ENCODE results near the gene FKBP14.

FKBP14 gene

GRCh38 chr7:30034501-30034900 lies 8.0 kb upstream of the FKBP14 start:
- FAIRE-seq (no peak), DNase-seq (ENCODE audit: low spot score) (no peak)

DNA sequence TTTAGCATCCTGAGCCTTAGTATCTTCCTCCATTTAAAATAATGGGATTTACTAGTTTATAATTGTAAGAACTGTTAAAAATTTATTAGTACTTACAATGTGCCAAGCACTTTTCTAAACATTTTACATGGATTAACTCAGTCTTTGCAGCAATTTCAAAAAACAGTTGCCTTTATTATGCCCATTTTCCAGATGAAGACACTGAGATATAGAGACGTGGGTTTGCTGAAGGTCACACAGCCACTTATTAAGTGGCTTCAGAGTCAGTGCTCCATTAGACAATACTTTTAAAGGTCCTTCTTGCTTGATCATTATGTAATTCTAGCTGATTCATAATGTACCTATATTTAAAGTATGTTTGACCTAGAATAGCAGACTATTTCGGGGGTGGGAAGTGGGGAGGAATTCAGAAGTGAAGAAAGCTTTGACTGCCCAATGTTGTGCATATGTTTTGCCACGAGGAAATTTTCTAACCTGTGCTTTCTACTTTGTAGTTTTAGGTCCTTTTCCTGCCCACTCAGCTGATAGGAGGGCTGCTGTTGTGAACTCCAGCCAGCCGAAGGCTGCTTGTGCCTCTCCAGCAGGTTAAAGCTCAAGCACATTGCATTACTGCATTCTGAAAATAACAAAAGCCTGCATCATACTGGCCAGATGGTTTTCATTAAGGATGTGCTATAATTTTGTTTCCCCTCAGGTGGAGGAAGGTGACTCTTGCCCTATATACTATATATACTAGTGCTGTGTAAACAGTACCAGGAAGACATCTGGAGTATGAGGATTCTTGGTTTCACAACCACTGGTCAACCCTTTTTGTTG lies 6.0 kb upstream of the FKBP14 start:
- FAIRE-seq, result no peak
- DNase-seq (ENCODE audit: low spot score), result no peak

GRCh38 chr7:30029696-30030095 lies 3.2 kb upstream of the FKBP14 start:
- FAIRE-seq, result no peak
- no peak for DNase-seq (ENCODE audit: low spot score)

GRCh38 chr7:30028749-30029635 lies 2.5 kb upstream of the FKBP14 start:
- FAIRE-seq, result no peak
- peak; percentile 14 for DNase-seq (ENCODE audit: low spot score)

GRCh38 chr7:30028216-30028748 lies 1.8 kb upstream of the FKBP14 start, which contains the start of gene PLEKHA8:
Gene PLEKHA8 (plus strand): TSS chr7:30028412. CDS start chr7:30028763, 351 bp downstream.
- FAIRE-seq (no peak), DNase-seq (ENCODE audit: low spot score) (peak; percentile 66)

DNA sequence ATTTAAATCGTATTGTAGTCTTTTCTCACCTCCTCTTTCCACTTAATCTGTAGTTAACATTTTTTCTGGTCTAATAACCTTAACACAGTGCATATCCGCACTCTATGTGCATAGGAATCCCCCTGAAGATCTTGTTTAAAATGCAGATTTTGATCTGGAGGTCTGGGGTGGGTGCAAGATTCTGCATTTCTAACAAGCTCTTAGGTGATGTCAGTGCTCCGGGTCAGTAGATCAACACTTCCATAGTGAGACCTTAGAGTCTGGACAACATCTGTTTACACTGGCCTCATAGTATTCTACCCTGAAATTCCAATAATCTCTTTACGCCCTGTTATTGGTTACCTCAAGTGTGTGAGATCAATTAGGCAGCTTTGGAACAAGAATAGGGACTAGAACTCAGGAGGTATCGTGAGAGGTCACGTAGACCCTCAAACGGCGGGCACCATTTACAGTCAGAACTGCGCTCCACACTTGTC lies 1.3 kb upstream of the FKBP14 start:
- DNase-seq (ENCODE audit: low spot score), result no peak
- no peak for FAIRE-seq

- FAIRE-seq, result peak; percentile 79
- peak; percentile 77 for DNase-seq (ENCODE audit: low spot score)
These were observed 559 bp upstream of the FKBP14 start for GRCh38 chr7:30027065-30027456.

DNA sequence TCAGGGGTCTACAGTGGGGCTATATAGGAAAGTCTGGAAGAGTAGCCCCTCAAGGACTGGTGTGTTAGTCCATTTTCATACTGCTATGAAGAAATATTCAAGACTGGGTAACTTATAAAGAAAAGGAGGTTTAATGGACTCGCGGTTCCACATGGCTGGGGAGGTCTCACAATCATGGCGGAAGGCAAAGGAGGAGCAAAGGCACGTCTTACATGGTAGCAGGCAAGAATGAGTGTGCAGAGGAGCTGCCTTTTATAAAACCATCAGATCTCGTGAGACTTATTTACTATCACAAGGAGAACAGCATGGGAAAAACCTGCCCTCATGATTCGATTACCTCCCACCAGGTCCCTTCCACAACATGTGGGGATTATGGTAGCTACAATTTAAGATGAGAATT lies 3.0 kb downstream of the FKBP14 start:
- FAIRE-seq (no peak), DNase-seq (ENCODE audit: low spot score) (no peak)

DNA sequence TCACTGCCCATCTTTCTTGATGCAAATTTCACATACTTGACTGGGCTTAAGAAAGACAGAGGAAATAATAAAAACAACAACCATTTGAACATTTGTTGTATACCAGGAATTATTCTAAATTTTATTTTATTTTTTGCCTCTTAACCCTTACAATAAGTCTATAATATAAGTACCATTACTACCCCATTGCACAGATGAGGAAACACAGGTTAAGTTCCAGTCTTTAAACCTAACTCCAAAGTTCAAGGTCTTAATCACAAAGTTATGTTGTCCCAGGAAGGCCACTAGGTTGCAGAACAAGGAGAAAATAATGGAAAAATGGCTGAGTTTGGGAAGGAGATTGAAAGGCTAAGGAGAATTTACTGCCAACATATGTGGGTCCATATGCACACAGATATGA lies 3.5 kb downstream of the FKBP14 start:
- FAIRE-seq (no peak), DNase-seq (ENCODE audit: low spot score) (no peak)

DNA sequence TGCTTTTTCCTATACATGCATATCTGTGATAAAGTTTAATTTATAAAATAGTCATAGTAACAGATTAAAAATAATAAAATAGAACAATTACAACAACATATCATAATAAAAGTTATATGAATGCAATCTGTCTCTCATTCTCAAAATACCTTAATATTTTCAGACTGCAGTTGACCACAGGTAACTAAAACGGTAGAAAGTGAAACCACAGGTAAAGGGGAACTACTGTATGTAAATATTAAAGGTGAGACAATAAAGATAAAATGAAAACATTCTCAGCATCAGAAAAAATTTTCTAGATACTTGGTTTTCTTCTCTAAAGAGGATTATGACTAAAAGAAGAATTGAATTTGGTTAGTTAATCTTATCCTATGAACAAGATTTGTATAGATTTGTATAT lies 6.0 kb downstream of the FKBP14 start:
- FAIRE-seq (peak; percentile 21), DNase-seq (ENCODE audit: low spot score) (no peak)

- FAIRE-seq (peak; percentile 4), DNase-seq (ENCODE audit: low spot score) (no peak)
These were observed 6.5 kb downstream of the FKBP14 start for GRCh38 chr7:30019960-30020359.

DNA sequence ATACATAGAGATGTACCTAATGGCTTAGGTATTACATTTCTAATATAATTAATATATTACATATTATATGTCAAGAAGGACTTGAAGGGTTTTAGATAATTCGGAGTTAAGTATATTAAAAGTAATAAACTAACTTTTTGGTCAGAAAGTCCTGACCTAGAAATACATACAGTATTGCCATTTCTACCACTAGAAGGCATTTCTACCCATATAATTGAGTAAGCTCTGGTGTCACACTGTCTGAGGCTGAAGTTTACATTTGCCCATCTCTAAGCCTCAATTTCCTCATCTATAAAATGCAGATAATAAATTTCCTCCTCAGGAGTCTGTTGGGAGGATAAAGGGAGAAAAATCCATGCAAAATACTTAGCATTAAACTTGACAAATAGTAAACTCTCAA lies 7.1 kb downstream of the FKBP14 start:
- DNase-seq (ENCODE audit: low spot score) (no peak), FAIRE-seq (peak; percentile 30)

- FAIRE-seq, result no peak
- DNase-seq (ENCODE audit: low spot score), result no peak
These were observed 8.1 kb downstream of the FKBP14 start for GRCh38 chr7:30018451-30018850.

- FAIRE-seq (no peak), DNase-seq (ENCODE audit: low spot score) (no peak)
These were observed 13.7 kb downstream of the FKBP14 start for GRCh38 chr7:30012757-30013156.

- no peak for FAIRE-seq
These were observed 16.5 kb downstream of the FKBP14 start for GRCh38 chr7:30010021-30010420.

GRCh38 chr7:30005464-30005863 lies 21.0 kb downstream of the FKBP14 start:
- FAIRE-seq (no peak), DNase-seq (ENCODE audit: low spot score) (no peak)

More at GRCh38 chr7:30010021-30010420, 16.5 kb downstream of the FKBP14 start:
- DNase-seq (ENCODE audit: low spot score), result no peak

DNA sequence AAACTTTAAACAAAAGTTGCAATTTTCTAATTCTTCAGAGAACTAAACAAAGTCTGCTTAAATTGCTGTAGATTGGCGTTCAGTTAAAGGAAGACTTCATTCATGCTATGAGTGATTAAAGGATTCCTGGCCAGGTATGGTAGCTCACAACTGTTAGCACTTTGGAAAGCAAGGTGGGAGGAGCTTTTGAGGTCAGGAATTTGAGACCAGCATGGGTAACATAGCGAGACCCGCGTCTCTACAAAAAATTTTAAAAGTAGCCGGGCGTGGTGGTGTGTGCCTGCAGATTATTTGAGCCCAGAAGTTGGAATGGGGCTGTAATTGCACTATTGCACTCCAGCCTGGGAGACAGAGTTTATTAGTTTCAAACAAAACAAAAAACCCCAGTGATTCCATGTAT lies 23.4 kb downstream of the FKBP14 start:
- FAIRE-seq (no peak), DNase-seq (ENCODE audit: low spot score) (no peak)

DNA sequence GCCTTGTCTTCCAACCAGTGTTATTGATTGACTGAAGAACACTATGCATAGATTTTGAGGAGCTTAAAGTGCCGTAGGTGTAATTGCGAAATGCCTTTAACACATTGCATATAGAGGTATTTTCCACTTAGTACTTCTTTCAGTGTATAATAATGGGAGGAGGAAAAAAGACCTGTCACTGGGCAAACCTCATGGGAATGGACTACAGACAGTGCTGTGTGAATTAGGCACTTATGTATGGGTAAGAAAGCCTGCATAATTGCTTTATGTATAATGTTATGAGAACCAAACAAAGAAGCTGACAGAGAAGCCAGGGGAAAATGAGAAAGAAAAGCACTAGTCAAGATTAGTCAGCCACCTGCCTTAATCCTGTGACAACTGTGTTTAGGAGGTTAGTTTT lies 24.5 kb downstream of the FKBP14 start:
- FAIRE-seq (no peak), DNase-seq (ENCODE audit: low spot score) (no peak)

- no peak for FAIRE-seq
- no peak for DNase-seq (ENCODE audit: low spot score)
These were observed 28.0 kb downstream of the FKBP14 start for GRCh38 chr7:29998489-29998888.

DNA sequence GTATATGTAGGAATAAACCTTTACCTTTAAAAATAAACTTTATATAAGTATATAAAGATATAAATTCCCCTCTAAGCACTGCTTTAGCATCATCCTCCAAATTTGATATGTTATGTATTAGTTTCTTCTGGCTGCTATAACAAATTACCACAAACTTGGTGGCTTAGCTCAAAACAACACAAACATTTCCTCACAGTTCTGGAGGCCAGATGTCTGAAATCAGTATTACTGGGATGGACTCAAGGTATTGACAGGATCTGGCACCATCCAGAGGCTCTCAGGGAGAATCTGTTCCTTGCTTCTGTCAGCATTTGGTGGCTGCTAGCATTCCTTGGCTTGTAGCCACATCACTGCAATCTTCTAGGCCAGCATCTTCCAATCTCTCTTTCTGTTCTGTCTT lies 30.2 kb downstream of the FKBP14 start:
- DNase-seq (ENCODE audit: low spot score) (no peak), FAIRE-seq (no peak)

DNA sequence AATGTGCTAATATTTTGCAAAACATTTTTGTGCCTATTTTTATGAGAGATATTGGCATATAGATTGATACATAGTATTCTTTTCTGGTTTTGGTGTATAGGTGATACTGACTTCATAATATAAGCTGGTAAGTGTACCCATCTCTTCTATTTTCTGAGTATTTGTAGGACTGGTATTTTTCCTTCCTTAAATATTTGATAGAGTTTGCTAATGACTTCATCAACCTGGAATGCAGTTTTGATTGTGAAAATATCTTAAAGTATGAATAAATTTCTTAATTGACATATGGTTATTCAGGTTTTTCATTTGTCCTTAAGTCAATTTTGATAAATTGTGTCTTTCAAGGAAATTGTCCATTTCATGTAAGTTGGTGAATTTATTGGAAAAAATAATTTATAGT lies 30.9 kb downstream of the FKBP14 start:
- DNase-seq (ENCODE audit: low spot score) (no peak), FAIRE-seq (peak; percentile 17)

- FAIRE-seq (no peak), DNase-seq (ENCODE audit: low spot score) (no peak)
These were observed 33.4 kb downstream of the FKBP14 start for GRCh38 chr7:29993140-29993539.
